Neural cell (in vitro differentiated cells): ENCODE measurements around the gene WASHC3. TPM values are rescaled to one million over a fixed set of nuclear protein-coding genes. Genes with fewer than 3 reads are reported as not detected.

Experiments used
- H2AFZ ChIP-seq: fragments of 200-600, 300-800 bp; sonication (generic), shearing (Covaris generic); 2 replicates; pipeline ENCODE4 v1.6.0; 2014; ENCODE audit warnings: low read depth, mild to moderate bottlenecking, antibody characterized with exemption, low read length, moderate library complexity
- H3F3A ChIP-seq: fragments of 200-600 bp; shearing (Covaris generic); 2 replicates; pipeline ENCODE4 v1.6.1; 2016; ENCODE audit warnings: mild to moderate bottlenecking, moderate library complexity, mixed read lengths, antibody characterized with exemption, low read length; ENCODE audit not compliant: insufficient read depth, poor library complexity, severe bottlenecking
- H3K27ac ChIP-seq: fragments of 200-600, 300-800 bp; sonication (generic), shearing (Covaris generic); 2 replicates; pipeline ENCODE4 v1.5.1; 2014; ENCODE audit warnings: mild to moderate bottlenecking, low read length, moderate library complexity
- H3K27me3 ChIP-seq: fragments of 300-800, 200-600 bp; sonication (generic), shearing (Covaris generic); 2 replicates; pipeline ENCODE4 v1.6.0; 2014; ENCODE audit warnings: mild to moderate bottlenecking, low read depth, low read length, moderate library complexity; ENCODE audit not compliant: insufficient read depth
- H3K36me3 ChIP-seq: fragments of 300-800, 200-600 bp; sonication (generic), shearing (Covaris generic); 2 replicates; pipeline ENCODE4 v1.5.1; 2014; ENCODE audit warnings: mild to moderate bottlenecking, antibody characterized with exemption, low read length, moderate library complexity; ENCODE audit not compliant: insufficient read depth
- H3K4me2 ChIP-seq: fragments of 300-800, 200-600 bp; sonication (generic), shearing (Covaris generic); 2 replicates; pipeline ENCODE4 v1.6.0; 2014; ENCODE audit warnings: mild to moderate bottlenecking, low read length
- H3K4me3 ChIP-seq: fragments of 300-800, 200-600 bp; sonication (generic), shearing (Covaris generic); 2 replicates; pipeline ENCODE4 v1.5.1; 2014; ENCODE audit warnings: mild to moderate bottlenecking, low read length, moderate library complexity
- H3K79me2 ChIP-seq: fragments of 200-600 bp; shearing (Covaris generic); replicated peaks from 2 replicates; pipeline ENCODE4 v1.6.0; 2014; ENCODE audit warnings: mild to moderate bottlenecking, low read length, moderate library complexity; ENCODE audit not compliant: insufficient read depth
- H3K9ac ChIP-seq: fragments of 300-800, 200-600 bp; sonication (generic), shearing (Covaris generic); 2 replicates; pipeline ENCODE4 v1.6.1; 2016; ENCODE audit warnings: mild to moderate bottlenecking, low read length, mixed read lengths
- H3K9me2 ChIP-seq: fragments of 200-600 bp; shearing (Covaris generic); 2 replicates; pipeline ENCODE4 v1.6.1; 2016; ENCODE audit warnings: mild to moderate bottlenecking, low read length, mixed read lengths; ENCODE audit not compliant: insufficient read depth
- H3K9me3 ChIP-seq: fragments of 200-600, 300-800 bp; sonication (generic), shearing (Covaris generic); 2 replicates; pipeline ENCODE4 v1.6.1; 2016; ENCODE audit warnings: mild to moderate bottlenecking, mixed run types, low read length, moderate library complexity, mixed read lengths
- H4K20me1 ChIP-seq: fragments of 200-600 bp; shearing (Covaris generic); 2 replicates; pipeline ENCODE4 v1.6.1; 2016; ENCODE audit warnings: mild to moderate bottlenecking, mixed run types; ENCODE audit not compliant: insufficient read depth
- EP300 ChIP-seq: fragments of 450-650 bp; conservative IDR thresholded peaks from 2 replicates; pipeline ENCODE4 v1.6.1; 2014; ENCODE audit warnings: antibody characterized with exemption, mild to moderate bottlenecking, moderate library complexity; ENCODE audit not compliant: poor library complexity, severe bottlenecking
- EZH2 ChIP-seq: fragments of 200-600, 300-800 bp; shearing (Covaris generic), sonication (generic); IDR thresholded peaks from 2 replicates; pipeline ENCODE4 v1.6.1; 2014; ENCODE audit warnings: antibody characterized with exemption, low read length, borderline replicate concordance, mild to moderate bottlenecking; ENCODE audit not compliant: insufficient read depth, poor library complexity, severe bottlenecking
- MXI1 ChIP-seq: fragments of 450-650 bp; conservative IDR thresholded peaks from 2 replicates; pipeline ENCODE4 v1.6.1; 2014; ENCODE audit warnings: antibody characterized with exemption, mild to moderate bottlenecking; ENCODE audit not compliant: poor library complexity, severe bottlenecking
- POLR2AphosphoS5 ChIP-seq: IDR thresholded peaks from 2 replicates; pipeline ENCODE4 v1.6.1; 2012
- RAD21 ChIP-seq: fragments of 450-650 bp; conservative IDR thresholded peaks from 2 replicates; pipeline ENCODE4 v1.6.1; 2014; ENCODE audit warnings: antibody characterized with exemption, mild to moderate bottlenecking, moderate library complexity
- SMC3 ChIP-seq: fragments of 450-650 bp; conservative IDR thresholded peaks from 2 replicates; pipeline ENCODE4 v1.6.1; 2014; ENCODE audit warnings: antibody characterized with exemption, mild to moderate bottlenecking, moderate library complexity; ENCODE audit not compliant: poor library complexity
- TAF1 ChIP-seq: IDR thresholded peaks from 2 replicates; pipeline ENCODE4 v1.6.1; 2012; ENCODE audit warnings: low read depth
- polyA plus RNA-seq: library from polyadenylated mRNA; depleted of rRNA; stranded (reverse); fragments of >200 nt; gene quantifications from 2 replicates; pipeline ENCODE4 v1.2.3, GENCODE V29; 2014
- TF ChIP-seq, protein P1 (sequence below): IDR thresholded peaks from 2 replicates; pipeline ENCODE4 v1.6.1; 2012; ENCODE audit warnings: borderline replicate concordance
- TF ChIP-seq, protein P2 (sequence below): fragments of 450-650 bp; IDR thresholded peaks from 2 replicates; pipeline ENCODE4 v1.5.1; 2014; ENCODE audit warnings: antibody characterized with exemption, mild to moderate bottlenecking, moderate library complexity; ENCODE audit not compliant: poor library complexity, severe bottlenecking

Gene WASHC3
- polyA plus RNA-seq, 1 donor from 2014 or later: 65.9 TPM

DNA sequence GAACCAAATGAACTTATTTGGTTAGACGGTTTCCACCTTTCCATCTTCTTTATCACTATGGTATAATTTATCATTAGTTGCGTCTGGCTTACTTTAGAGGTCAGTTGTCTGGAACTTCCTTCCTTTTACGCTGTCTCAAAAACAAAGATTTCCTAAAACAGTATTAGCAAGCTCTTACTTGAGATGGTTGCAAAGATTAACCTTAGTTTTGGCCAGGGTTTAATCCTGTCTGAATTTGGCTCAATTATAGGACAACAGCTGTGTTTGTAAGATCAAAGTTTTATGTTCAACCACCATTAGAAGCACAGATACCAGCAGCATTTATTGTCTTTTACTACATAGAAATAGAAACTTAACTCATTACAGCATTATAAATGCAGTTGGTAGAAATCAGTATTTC is 7.9 kb upstream of the WASHC3 start:
- H2AFZ ChIP-seq: no peak overlapping the region
- H3K9me2 ChIP-seq: no peaks in the 10 kb centered on the region
- H3K4me3 ChIP-seq: no peak overlapping the region
- no peaks in the 10 kb centered on the region for H3K79me2 ChIP-seq
- H3K4me2 ChIP-seq: no peak overlapping the region
- H3K27ac ChIP-seq: no peak overlapping the region
- no peak for TF ChIP-seq RAD21
- no peak for TF ChIP-seq MXI1
- TF ChIP-seq, protein P1, sequence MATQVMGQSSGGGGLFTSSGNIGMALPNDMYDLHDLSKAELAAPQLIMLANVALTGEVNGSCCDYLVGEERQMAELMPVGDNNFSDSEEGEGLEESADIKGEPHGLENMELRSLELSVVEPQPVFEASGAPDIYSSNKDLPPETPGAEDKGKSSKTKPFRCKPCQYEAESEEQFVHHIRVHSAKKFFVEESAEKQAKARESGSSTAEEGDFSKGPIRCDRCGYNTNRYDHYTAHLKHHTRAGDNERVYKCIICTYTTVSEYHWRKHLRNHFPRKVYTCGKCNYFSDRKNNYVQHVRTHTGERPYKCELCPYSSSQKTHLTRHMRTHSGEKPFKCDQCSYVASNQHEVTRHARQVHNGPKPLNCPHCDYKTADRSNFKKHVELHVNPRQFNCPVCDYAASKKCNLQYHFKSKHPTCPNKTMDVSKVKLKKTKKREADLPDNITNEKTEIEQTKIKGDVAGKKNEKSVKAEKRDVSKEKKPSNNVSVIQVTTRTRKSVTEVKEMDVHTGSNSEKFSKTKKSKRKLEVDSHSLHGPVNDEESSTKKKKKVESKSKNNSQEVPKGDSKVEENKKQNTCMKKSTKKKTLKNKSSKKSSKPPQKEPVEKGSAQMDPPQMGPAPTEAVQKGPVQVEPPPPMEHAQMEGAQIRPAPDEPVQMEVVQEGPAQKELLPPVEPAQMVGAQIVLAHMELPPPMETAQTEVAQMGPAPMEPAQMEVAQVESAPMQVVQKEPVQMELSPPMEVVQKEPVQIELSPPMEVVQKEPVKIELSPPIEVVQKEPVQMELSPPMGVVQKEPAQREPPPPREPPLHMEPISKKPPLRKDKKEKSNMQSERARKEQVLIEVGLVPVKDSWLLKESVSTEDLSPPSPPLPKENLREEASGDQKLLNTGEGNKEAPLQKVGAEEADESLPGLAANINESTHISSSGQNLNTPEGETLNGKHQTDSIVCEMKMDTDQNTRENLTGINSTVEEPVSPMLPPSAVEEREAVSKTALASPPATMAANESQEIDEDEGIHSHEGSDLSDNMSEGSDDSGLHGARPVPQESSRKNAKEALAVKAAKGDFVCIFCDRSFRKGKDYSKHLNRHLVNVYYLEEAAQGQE: no peak
- no peak for TF ChIP-seq SMC3
- TF ChIP-seq EP300: no peak
- no peak for TF ChIP-seq POLR2AphosphoS5
- no peak for TF ChIP-seq EZH2
- no peak overlapping the region for H3K9ac ChIP-seq
- no peaks in the 10 kb centered on the region for H3K27me3 ChIP-seq
- no peaks in the 10 kb centered on the region for H4K20me1 ChIP-seq
- no peaks in the 10 kb centered on the region for H3K9me3 ChIP-seq
- H3K36me3 ChIP-seq: no peaks in the 10 kb centered on the region
- H3F3A ChIP-seq: no peaks in the 10 kb centered on the region

DNA sequence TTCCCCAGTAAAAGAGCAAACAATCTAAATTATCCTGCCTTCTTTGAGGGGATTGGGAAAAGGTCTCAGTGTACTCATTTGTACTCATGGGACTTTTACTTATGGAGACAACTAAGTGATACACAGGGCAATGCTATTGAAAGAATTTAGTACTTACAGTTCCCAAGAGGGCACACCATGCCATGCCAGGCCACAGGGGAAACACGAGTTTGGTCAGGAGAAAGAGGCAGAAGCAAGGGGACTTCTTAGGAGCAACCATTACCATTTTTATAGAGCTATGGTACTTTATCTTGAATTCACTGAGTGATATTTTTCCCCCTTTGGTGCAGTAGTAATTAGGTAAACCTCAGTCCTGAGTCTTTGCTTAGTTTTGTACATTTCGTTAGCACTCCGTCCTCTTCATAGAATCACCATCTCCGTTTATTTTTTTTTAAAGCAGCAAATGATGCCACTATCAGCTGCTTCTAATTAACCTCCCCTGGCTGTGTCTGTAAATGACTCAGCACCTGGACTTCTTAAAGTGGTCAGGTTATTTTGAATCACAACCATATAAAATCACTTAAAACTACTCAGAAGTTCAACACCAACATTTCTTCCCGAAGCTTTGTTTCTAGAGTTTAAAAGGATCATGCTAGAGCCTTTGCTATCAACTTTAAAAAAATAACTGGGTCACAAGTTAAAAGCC is 5.9 kb upstream of the WASHC3 start:
- Histone ChIP-seq H3K36me3 (no peaks in the 10 kb centered on the region), H3K79me2 (no peaks in the 10 kb centered on the region), H3K4me2 (no peak overlapping the region), H3K9me3 (no peaks in the 10 kb centered on the region), H3K27me3 (no peaks in the 10 kb centered on the region), H3K9ac (no peak overlapping the region), H3F3A (no peaks in the 10 kb centered on the region), H3K27ac (no peak overlapping the region), H2AFZ (no peak overlapping the region), H3K4me3 (no peak overlapping the region), H3K9me2 (no peaks in the 10 kb centered on the region), H4K20me1 (no peaks in the 10 kb centered on the region)
- TF ChIP-seq MXI1 (no peak), EP300 (no peak), TAF1 (no peak), POLR2AphosphoS5 (no peak)
- TF ChIP-seq, protein P2, sequence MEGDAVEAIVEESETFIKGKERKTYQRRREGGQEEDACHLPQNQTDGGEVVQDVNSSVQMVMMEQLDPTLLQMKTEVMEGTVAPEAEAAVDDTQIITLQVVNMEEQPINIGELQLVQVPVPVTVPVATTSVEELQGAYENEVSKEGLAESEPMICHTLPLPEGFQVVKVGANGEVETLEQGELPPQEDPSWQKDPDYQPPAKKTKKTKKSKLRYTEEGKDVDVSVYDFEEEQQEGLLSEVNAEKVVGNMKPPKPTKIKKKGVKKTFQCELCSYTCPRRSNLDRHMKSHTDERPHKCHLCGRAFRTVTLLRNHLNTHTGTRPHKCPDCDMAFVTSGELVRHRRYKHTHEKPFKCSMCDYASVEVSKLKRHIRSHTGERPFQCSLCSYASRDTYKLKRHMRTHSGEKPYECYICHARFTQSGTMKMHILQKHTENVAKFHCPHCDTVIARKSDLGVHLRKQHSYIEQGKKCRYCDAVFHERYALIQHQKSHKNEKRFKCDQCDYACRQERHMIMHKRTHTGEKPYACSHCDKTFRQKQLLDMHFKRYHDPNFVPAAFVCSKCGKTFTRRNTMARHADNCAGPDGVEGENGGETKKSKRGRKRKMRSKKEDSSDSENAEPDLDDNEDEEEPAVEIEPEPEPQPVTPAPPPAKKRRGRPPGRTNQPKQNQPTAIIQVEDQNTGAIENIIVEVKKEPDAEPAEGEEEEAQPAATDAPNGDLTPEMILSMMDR: no peak

GRCh38 chr12:102064476-102064875 is 2.7 kb upstream of the WASHC3 start:
- no peaks in the 10 kb centered on the region for H3K9me3 ChIP-seq
- H3K79me2 ChIP-seq: no peaks in the 10 kb centered on the region
- H2AFZ ChIP-seq: no peak overlapping the region
- no peak overlapping the region for H3K4me2 ChIP-seq
- H3K27ac ChIP-seq: no peak overlapping the region
- no peaks in the 10 kb centered on the region for H3K27me3 ChIP-seq
- no peak overlapping the region for H3K4me3 ChIP-seq
- H3K9me2 ChIP-seq: no peaks in the 10 kb centered on the region
- no peaks in the 10 kb centered on the region for H3F3A ChIP-seq
- H3K36me3 ChIP-seq: no peaks in the 10 kb centered on the region
- H4K20me1 ChIP-seq: no peaks in the 10 kb centered on the region
- TF ChIP-seq EZH2 (no peak), MXI1 (no peak), EP300 (no peak), POLR2AphosphoS5 (no peak), RAD21 (no peak), TAF1 (no peak), SMC3 (no peak)
- TF ChIP-seq, protein P1: no peak
- TF ChIP-seq, protein P2: no peak
- H3K9ac ChIP-seq: no peak overlapping the region
